Measurements from ENCODE around the gene G3BP1. TPM values are rescaled to one million over a fixed set of nuclear protein-coding genes. Genes with fewer than 3 reads are reported as not detected.
A peak's percentile ranks its signal among the peaks of the same experiment; 100 is the strongest.

The G3BP1 gene
- total and polyA plus RNA-seq, 2 of the 13 experiments (the other 11 are each of a cell fraction or from before 2014, with no cell fraction given): 36.7 to 320 TPM

GRCh38 chr5:151742870-151743294, 28.9 kb upstream of the G3BP1 start:
- intact Hi-C loops (cut with micrococcal nuclease; ENCODE audit: unreplicated experiment) (loop anchor here (1.0 to 5.0 kb wide), 3 partner anchors 28 to 296 kb away; partner anchors contain the start of genes G3BP1 and SLC36A1), in situ Hi-C loops (cut with HindIII; ENCODE audit: extremely low pct_ligation_motif_present, low pct_unique_long_range_greater_than_20kb) (loop anchor here (5.0 to 25.0 kb wide), 3 partner anchors 86 to 306 kb away; partner anchors contain the start of gene SLC36A1)
- WGBS (ENCODE audit: low lambda C conversion rate): 73% methylated on average over 7 of the region's 7 CpGs
- no TSS peak for BruUV-seq (replicated peaks)
- Histone ChIP-seq H3K9me3 (ENCODE audit: low read length) (no peaks in the 10 kb centered on the region), H3K36me3 (replicated peaks in 1 of 2; ENCODE audit: control insufficient read depth in 1 of 2, insufficient read depth in 2 of 2, low read length in 2 of 2) (peaks cover 14 to 39% of the 10 kb centered on the region in 2 experiments; a peak in 4 of 5 replicates), H3K27me3 (ENCODE audit: control insufficient read depth in 1 of 2, insufficient read depth in 2 of 2, low read length in 2 of 2) (no peaks in the 10 kb centered on the region), H3K4me1 (ENCODE audit: insufficient read depth, low read length) (no peaks in the 10 kb centered on the region), H3K4me3 (replicated peaks in 1 of 3; ENCODE audit: insufficient read depth in 1 of 3, low read depth in 2 of 3, low read length in 3 of 3) (no peak overlapping the region), H3K4me2 (ENCODE audit: low read depth, low read length) (no peak overlapping the region), H4K20me1 (ENCODE audit: insufficient read depth, low read length) (no peaks in the 10 kb centered on the region), H3K9ac (ENCODE audit: insufficient read depth, low read depth, low read length) (no peak overlapping the region), H3K79me2 (ENCODE audit: insufficient read depth, low read length) (no peaks in the 10 kb centered on the region), H2AFZ (ENCODE audit: low read length) (no peak overlapping the region), H3K27ac (ENCODE audit: extremely low read length, insufficient read depth, low read length) (no peak overlapping the region)
- ATAC-seq (peak; percentile 85), DNase-seq (ENCODE audit: low spot score) (peak; percentile 41), FAIRE-seq (peak; percentile 74)
- ChIA-PET POLR2A (no interaction called here), CTCF (ENCODE audit: low intra/inter-chr PET ratio, low total read pairs) (interaction anchor here (0.9 to 5.1 kb wide), 2 partner anchors 83 to 91 kb away, joined by 5 to 66 read pairs; no protein-coding TSS in a partner anchor)
- TF ChIP-seq STAG1 (CRISPR knock-in tag; IDR thresholded peaks at IDR 0.05) (peak; percentile 85), JUN (CRISPR knock-in tag; IDR thresholded peaks at IDR 0.05) (no peak), CBX2 (IDR thresholded peaks at IDR 0.05; ENCODE audit: low read depth, low read length) (no peak), CBX2 (CRISPR knock-in tag; IDR thresholded peaks at IDR 0.05; ENCODE audit: low read depth) (no peak), SMC3 (IDR thresholded peaks at IDR 0.05; ENCODE audit: low read length) (peak; percentile 83), ZBTB33 (CRISPR knock-in tag; IDR thresholded peaks at IDR 0.05) (no peak; the same call in 1 of the 2 replicates), ZGPAT (CRISPR knock-in tag; IDR thresholded peaks at IDR 0.05) (no peak), ZBTB43 (CRISPR knock-in tag; conservative IDR thresholded peaks at IDR 0.05) (no peak), KLF6 (CRISPR knock-in tag; IDR thresholded peaks at IDR 0.05) (0 out of 2 replicates have a peak, but pooled peaks have one; percentile 14), RFXAP (CRISPR knock-in tag; IDR thresholded peaks at IDR 0.05; ENCODE audit: borderline replicate concordance) (0 out of 2 replicates have a peak, but pooled peaks have one; percentile 33), MAFF (IDR thresholded peaks at IDR 0.05; ENCODE audit: low read depth, low read length) (no peak), GRHL1 (CRISPR knock-in tag; conservative IDR thresholded peaks at IDR 0.05) (no peak), KDM3A (CRISPR knock-in tag; IDR thresholded peaks at IDR 0.05; ENCODE audit: low read depth) (0 out of 2 replicates have a peak, but pooled peaks have one; percentile 26), ATF2 (CRISPR knock-in tag; IDR thresholded peaks at IDR 0.05) (no peak)

Measured in HepG2 (cell line).